ENCODE measurements around the gene DGCR2. TPM values are rescaled to one million over a fixed set of nuclear protein-coding genes. Genes with fewer than 3 reads are reported as not detected.

DGCR2 gene
- total RNA-seq, 1 experiment from 2014 or later: 42.9 TPM

DNA sequence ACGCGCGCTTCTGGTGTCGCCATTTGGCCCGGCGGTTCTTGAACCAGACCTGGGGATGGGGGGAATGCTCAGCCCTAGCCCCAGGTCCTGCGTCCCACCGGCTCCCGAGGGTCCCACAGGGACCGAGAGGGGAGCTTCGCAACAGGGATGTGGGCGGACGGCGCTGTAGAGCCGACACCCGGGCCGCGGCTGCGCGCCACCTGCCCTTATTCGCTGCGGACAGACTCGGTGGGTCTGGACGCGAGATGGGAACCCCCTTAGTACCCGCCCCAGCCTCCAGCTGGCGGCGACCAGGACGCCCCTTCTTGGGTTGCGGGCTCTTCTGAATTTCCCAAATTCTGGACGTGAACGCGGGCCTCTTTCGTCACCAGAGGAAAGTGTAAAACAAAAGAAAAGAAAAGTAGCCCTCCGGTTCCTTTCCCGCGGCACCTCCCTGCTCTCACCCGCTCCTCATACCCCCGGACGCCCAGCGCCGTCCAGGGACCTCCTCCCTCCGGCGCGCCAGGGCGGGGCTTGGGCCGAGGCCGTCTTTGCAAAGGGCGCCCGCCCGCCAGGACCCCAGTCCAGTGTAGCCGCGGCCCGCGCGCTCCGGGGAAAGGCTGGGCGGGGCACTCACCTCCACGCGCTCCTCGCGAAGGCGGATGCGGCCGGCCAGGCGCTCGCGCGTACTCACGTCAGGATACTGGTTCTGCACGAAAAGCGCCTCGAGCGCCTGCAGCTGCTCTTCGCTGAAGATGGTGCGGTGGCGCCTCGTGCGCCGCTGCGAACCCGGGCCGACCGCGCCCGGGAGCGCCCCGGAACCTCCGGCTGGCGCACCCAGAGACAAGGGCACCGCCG, 27.1 kb upstream of the DGCR2 start (continued):
- TF ChIP-seq POLR2AphosphoS5 (IDR thresholded peaks at IDR 0.05; ENCODE audit: low read depth, low read length): no peak

DNA sequence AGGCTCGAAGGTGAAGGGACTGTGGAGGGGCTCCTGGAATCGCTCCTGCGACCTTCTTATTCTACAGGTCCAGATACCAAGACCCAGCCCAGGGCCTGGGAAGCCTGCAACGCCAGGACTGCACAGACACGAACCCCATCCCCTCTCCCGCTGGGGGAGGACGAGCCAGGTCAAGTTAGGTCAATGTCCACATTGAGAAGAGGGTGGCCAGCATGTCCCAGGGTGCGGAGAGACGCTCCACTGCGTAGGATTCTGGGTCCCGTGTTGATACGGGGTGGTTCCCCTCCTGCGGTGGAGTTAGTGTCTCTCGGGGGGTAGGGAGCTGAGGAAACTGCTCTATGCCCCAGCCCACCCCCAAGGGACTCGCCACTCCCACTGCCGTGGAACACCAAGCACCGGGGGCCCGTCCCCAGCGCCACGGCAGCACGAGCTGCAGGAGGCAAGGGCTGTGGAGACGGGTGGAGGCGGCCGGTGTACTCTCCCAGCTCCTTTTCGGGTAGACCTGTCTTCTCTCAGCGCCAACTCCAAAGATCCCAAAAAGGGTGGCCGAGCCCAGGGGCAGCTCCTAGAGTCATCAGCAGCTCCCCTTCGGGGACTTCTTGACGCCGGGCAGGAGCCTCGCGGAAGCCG, 26.3 kb upstream of the DGCR2 start:
- H3K9me3 ChIP-seq (ENCODE audit: control insufficient read depth in 1 of 2, insufficient read depth in 1 of 2, low read depth in 1 of 2, low read length in 2 of 2): no peaks in the 10 kb centered on the region
- no peaks in the 10 kb centered on the region for H3K9me2 ChIP-seq (ENCODE audit: insufficient read depth)
- ATAC-seq (no peak), DNase-seq (ENCODE audit: low read depth, low spot score) (no peak)
- no peaks in the 10 kb centered on the region for H4K20me1 ChIP-seq (ENCODE audit: insufficient read depth)
- ChIA-PET POLR2A (no interaction called here), CTCF (no interaction called here), RAD21 (ENCODE audit: low non-redundant PET in 1 of 2, low total read pairs in 2 of 2, uncharacterized antibody in 2 of 2, unreplicated experiment in 2 of 2) (no interaction called here)
- intact Hi-C loops (cut with micrococcal nuclease): loop anchor here (10.0 kb wide), 1 partner anchor 326 kb away; the partner anchor contains the start of genes CDC45 and UFD1
- peaks cover 6% of the 10 kb centered on the region; the same call in 1 of the 2 replicates for H3K27me3 ChIP-seq (ENCODE audit: insufficient read depth, low read length)
- H3K36me3 ChIP-seq (ENCODE audit: control insufficient read depth in 1 of 2, insufficient read depth in 2 of 2, low read length in 2 of 2): no peaks in the 10 kb centered on the region
- H3K4me1 ChIP-seq (ENCODE audit: control insufficient read depth in 1 of 2, insufficient read depth in 2 of 2, low read length in 2 of 2): peaks cover 0 to 6% of the 10 kb centered on the region in 2 experiments; a peak in 3 of 4 replicates
- H3K27ac ChIP-seq (ENCODE audit: low read depth, low read length): no peak overlapping the region
- no peak overlapping the region for H3K9ac ChIP-seq (ENCODE audit: low read length)
- H2AFZ ChIP-seq (ENCODE audit: low read depth, low read length, poor library complexity, severe bottlenecking): no peak overlapping the region
- H3K4me3 ChIP-seq (replicated peaks in 1 of 2; ENCODE audit: low read depth in 1 of 2, low read length in 2 of 2): no peak overlapping the region
- H3K79me2 ChIP-seq (ENCODE audit: insufficient read depth, low read length): peaks cover 9% of the 10 kb centered on the region
- BruUV-seq (replicated peaks): no TSS peak
- H3K4me2 ChIP-seq (ENCODE audit: low read length): no peak overlapping the region
- TF ChIP-seq SIN3A (IDR thresholded peaks at IDR 0.05; ENCODE audit: low read depth) (no peak), EZH2 (IDR thresholded peaks at IDR 0.05) (no peak), CBX3 (IDR thresholded peaks at IDR 0.05; ENCODE audit: low read depth) (no peak), POLR2AphosphoS5 (IDR thresholded peaks at IDR 0.05; ENCODE audit: low read depth, low read length) (no peak), JUND (IDR thresholded peaks at IDR 0.05) (no peak), TCF7L2 (IDR thresholded peaks at IDR 0.05; ENCODE audit: borderline replicate concordance, extremely low read depth, insufficient read depth, insufficient read length) (no peak), YY1 (IDR thresholded peaks at IDR 0.05; ENCODE audit: extremely low read depth, insufficient replicate concordance, low read depth, low read length) (no peak), SRF (IDR thresholded peaks at IDR 0.05; ENCODE audit: low read depth) (no peak), RAD21 (IDR thresholded peaks at IDR 0.05; ENCODE audit: low read depth) (no peak), EGR1 (IDR thresholded peaks at IDR 0.05; ENCODE audit: low read depth) (no peak), ZFX (IDR thresholded peaks at IDR 0.05) (no peak)
- TF ChIP-seq, protein P1, sequence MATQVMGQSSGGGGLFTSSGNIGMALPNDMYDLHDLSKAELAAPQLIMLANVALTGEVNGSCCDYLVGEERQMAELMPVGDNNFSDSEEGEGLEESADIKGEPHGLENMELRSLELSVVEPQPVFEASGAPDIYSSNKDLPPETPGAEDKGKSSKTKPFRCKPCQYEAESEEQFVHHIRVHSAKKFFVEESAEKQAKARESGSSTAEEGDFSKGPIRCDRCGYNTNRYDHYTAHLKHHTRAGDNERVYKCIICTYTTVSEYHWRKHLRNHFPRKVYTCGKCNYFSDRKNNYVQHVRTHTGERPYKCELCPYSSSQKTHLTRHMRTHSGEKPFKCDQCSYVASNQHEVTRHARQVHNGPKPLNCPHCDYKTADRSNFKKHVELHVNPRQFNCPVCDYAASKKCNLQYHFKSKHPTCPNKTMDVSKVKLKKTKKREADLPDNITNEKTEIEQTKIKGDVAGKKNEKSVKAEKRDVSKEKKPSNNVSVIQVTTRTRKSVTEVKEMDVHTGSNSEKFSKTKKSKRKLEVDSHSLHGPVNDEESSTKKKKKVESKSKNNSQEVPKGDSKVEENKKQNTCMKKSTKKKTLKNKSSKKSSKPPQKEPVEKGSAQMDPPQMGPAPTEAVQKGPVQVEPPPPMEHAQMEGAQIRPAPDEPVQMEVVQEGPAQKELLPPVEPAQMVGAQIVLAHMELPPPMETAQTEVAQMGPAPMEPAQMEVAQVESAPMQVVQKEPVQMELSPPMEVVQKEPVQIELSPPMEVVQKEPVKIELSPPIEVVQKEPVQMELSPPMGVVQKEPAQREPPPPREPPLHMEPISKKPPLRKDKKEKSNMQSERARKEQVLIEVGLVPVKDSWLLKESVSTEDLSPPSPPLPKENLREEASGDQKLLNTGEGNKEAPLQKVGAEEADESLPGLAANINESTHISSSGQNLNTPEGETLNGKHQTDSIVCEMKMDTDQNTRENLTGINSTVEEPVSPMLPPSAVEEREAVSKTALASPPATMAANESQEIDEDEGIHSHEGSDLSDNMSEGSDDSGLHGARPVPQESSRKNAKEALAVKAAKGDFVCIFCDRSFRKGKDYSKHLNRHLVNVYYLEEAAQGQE (IDR thresholded peaks at IDR 0.05; ENCODE audit: low read depth): no peak
- TF ChIP-seq, protein P2, sequence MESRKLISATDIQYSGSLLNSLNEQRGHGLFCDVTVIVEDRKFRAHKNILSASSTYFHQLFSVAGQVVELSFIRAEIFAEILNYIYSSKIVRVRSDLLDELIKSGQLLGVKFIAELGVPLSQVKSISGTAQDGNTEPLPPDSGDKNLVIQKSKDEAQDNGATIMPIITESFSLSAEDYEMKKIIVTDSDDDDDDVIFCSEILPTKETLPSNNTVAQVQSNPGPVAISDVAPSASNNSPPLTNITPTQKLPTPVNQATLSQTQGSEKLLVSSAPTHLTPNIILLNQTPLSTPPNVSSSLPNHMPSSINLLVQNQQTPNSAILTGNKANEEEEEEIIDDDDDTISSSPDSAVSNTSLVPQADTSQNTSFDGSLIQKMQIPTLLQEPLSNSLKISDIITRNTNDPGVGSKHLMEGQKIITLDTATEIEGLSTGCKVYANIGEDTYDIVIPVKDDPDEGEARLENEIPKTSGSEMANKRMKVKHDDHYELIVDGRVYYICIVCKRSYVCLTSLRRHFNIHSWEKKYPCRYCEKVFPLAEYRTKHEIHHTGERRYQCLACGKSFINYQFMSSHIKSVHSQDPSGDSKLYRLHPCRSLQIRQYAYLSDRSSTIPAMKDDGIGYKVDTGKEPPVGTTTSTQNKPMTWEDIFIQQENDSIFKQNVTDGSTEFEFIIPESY (IDR thresholded peaks at IDR 0.05; ENCODE audit: extremely low read depth, insufficient replicate concordance, low read length): no peak
- TF ChIP-seq, protein P3, sequence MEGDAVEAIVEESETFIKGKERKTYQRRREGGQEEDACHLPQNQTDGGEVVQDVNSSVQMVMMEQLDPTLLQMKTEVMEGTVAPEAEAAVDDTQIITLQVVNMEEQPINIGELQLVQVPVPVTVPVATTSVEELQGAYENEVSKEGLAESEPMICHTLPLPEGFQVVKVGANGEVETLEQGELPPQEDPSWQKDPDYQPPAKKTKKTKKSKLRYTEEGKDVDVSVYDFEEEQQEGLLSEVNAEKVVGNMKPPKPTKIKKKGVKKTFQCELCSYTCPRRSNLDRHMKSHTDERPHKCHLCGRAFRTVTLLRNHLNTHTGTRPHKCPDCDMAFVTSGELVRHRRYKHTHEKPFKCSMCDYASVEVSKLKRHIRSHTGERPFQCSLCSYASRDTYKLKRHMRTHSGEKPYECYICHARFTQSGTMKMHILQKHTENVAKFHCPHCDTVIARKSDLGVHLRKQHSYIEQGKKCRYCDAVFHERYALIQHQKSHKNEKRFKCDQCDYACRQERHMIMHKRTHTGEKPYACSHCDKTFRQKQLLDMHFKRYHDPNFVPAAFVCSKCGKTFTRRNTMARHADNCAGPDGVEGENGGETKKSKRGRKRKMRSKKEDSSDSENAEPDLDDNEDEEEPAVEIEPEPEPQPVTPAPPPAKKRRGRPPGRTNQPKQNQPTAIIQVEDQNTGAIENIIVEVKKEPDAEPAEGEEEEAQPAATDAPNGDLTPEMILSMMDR (IDR thresholded peaks at IDR 0.05 in 2 of 3, conservative IDR thresholded peaks at IDR 0.05 in 1 of 3; ENCODE audit: borderline replicate concordance in 1 of 3, insufficient read depth in 1 of 3, low read depth in 2 of 3, low read length in 2 of 3): no peak
- TF ChIP-seq, protein P4, sequence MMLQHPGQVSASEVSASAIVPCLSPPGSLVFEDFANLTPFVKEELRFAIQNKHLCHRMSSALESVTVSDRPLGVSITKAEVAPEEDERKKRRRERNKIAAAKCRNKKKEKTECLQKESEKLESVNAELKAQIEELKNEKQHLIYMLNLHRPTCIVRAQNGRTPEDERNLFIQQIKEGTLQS (IDR thresholded peaks at IDR 0.05): no peak
